NCI-H1694 (cell line): ENCODE measurements around the gene ALDH8A1.

Experiments used
- DNase-seq: peaks from one replicate; lab custom pipeline; 2025; lab: John Stamatoyannopoulos, UW

Gene ALDH8A1

GRCh38 chr6:134870677-134871498, 79.0 kb downstream of the ALDH8A1 start:
- no peak for DNase-seq

DNA sequence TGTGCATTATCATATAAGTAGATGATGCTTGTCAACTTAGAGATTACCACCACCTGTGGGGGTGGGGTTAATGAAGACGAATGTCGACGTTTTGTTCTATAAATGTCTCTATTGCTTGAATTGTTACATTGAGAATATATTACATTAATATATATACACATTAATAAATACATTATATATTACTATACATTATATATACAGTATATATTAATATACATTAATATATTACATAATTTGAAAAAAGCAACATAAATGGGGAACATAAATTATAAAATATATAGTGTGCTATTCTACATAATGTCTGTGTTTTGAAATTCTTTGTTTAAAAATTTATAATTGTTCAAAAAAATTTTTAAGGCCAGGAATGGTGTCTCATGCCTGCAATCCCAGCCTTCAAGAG, 81.1 kb downstream of the ALDH8A1 start:
- no peak for DNase-seq
